OCI-M2 (cell line): ENCODE results near the gene IGF2R.
A peak's percentile ranks its signal among the peaks of the same experiment; 100 is the strongest.
"Not testable (repeated sequence)": the region's sequence is repeated elsewhere in the genome, so short reads cannot be mapped to it uniquely, and the experiment has no call there.

Source experiments
- DNase-seq: peaks from one replicate; lab custom pipeline; 2025; ENCODE audit not compliant: unreplicated experiment; lab: John Stamatoyannopoulos, UW

The IGF2R gene

GRCh38 chr6:160092602-160093001, 123.7 kb downstream of the IGF2R start:
- no peak for DNase-seq

- no peak for DNase-seq
Measured at GRCh38 chr6:160093061-160093460, 124.2 kb downstream of the IGF2R start.

- DNase-seq = no peak
Measured at GRCh38 chr6:160093946-160094345, 125.1 kb downstream of the IGF2R start.

- no peak for DNase-seq
Measured at GRCh38 chr6:160095146-160095845, 126.4 kb downstream of the IGF2R start.

- peak; percentile 94 for DNase-seq
Measured at GRCh38 chr6:160101277-160102205, 132.7 kb downstream of the IGF2R start.

- no peak for DNase-seq
Measured at GRCh38 chr6:160102399-160102798, 133.5 kb downstream of the IGF2R start.

GRCh38 chr6:160102956-160103824, 134.3 kb downstream of the IGF2R start:
- DNase-seq = no peak

- DNase-seq = no peak
Measured at GRCh38 chr6:160103825-160104100, 134.9 kb downstream of the IGF2R start.

GRCh38 chr6:160104821-160105517, 136.1 kb downstream of the IGF2R start:
- DNase-seq = no peak

- DNase-seq = no peak
Measured at GRCh38 chr6:160106010-160106409, 137.1 kb downstream of the IGF2R start.

GRCh38 chr6:160106701-160107100, 137.8 kb downstream of the IGF2R start:
- no peak for DNase-seq

GRCh38 chr6:160108077-160108476, 139.2 kb downstream of the IGF2R start:
- no peak for DNase-seq

- no peak for DNase-seq
Measured at GRCh38 chr6:160110586-160111123, 141.8 kb downstream of the IGF2R start.

- no peak for DNase-seq
Measured at GRCh38 chr6:160111806-160112205, 142.9 kb downstream of the IGF2R start.

GRCh38 chr6:160112628-160113299, 143.9 kb downstream of the IGF2R start:
- no peak for DNase-seq

GRCh38 chr6:160114536-160114935, 145.7 kb downstream of the IGF2R start:
- DNase-seq = not testable (repeated sequence)

GRCh38 chr6:160115421-160115820, 146.5 kb downstream of the IGF2R start:
- no peak for DNase-seq

- DNase-seq = no peak
Measured at GRCh38 chr6:160116411-160116810, 147.5 kb downstream of the IGF2R start.

GRCh38 chr6:160117137-160117536, 148.3 kb downstream of the IGF2R start:
- no peak for DNase-seq

GRCh38 chr6:160118620-160119229, 149.8 kb downstream of the IGF2R start:
- no peak for DNase-seq
